IPS-18a (cell line): ENCODE results near the gene LCLAT1.
"Not testable (repeated sequence)": the region's sequence is repeated elsewhere in the genome, so short reads cannot be mapped to it uniquely, and the experiment has no call there.

Experiments
- H3K27ac ChIP-seq: one replicate; pipeline ENCODE4 v1.5.1; 2013; ENCODE audit warnings: low read length
- H3K27me3 ChIP-seq: one replicate; pipeline ENCODE4 v1.6.1; 2013; ENCODE audit warnings: mild to moderate bottlenecking, low read length; ENCODE audit not compliant: control insufficient read depth, insufficient read depth
- H3K36me3 ChIP-seq: one replicate; pipeline ENCODE4 v1.6.1; 2013; ENCODE audit warnings: low read depth, low read length; ENCODE audit not compliant: control insufficient read depth
- H3K4me1 ChIP-seq: one replicate; pipeline ENCODE4 v1.6.1; 2013; ENCODE audit warnings: low read depth, low read length; ENCODE audit not compliant: control insufficient read depth
- H3K4me3 ChIP-seq: one replicate; pipeline ENCODE4 v1.5.1; 2013; ENCODE audit warnings: low read length
- H3K9ac ChIP-seq: one replicate; pipeline ENCODE4 v1.6.1; 2013; ENCODE audit warnings: mild to moderate bottlenecking, low read length, moderate library complexity
- H3K9me3 ChIP-seq: one replicate; pipeline ENCODE4 v1.6.1; 2013; ENCODE audit warnings: low read depth, low read length; ENCODE audit not compliant: control insufficient read depth

Gene LCLAT1

DNA sequence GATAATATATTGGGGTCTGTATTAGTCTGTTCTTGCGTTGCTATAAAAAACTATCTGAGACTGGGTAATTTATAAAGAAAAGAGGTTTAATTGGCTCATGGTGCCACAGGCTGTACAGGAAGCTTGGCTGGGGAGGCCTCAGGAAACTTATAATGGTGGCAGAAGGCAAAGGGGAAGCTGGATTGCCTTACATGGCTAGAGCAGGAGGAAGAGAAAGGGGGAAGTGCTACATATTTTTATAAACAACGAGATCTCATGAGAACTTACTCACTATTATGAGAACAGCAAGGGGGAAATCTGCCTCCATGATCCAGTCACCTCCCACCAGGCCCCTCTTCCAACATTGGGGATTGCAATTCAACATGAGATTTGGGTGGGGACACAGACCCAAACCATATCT lies 48.9 kb downstream of the LCLAT1 start:
- H3K27me3 ChIP-seq, H3K36me3 ChIP-seq, H3K9ac ChIP-seq, H3K4me3 ChIP-seq, H3K9me3 ChIP-seq, H3K4me1 ChIP-seq, H3K27ac ChIP-seq: not testable (repeated sequence)

DNA sequence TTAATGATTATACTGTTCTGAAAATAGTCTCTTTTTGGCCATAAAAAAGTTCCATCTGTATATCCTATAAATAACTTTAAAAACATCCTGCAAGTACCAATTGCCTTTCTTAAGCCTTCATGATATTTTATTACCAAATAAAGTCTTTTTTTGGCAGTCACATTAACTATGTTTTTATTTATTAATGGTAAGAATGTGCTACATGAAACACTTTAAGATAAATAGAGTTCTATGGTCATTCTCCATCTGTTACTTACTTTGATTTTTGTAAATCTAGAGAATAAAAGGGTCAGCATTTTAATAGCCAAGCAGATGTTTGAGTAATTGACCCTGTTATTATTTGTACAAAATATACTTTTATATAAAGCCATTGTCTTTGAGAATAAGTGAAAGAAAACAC lies 52.6 kb downstream of the LCLAT1 start:
- peaks cover 8% of the 10 kb centered on the region for H3K9me3 ChIP-seq
- no peak overlapping the region for H3K4me3 ChIP-seq
- no peak overlapping the region for H3K9ac ChIP-seq
- no peak overlapping the region for H3K27ac ChIP-seq
- no peaks in the 10 kb centered on the region for H3K36me3 ChIP-seq
- no peaks in the 10 kb centered on the region for H3K27me3 ChIP-seq
- no peaks in the 10 kb centered on the region for H3K4me1 ChIP-seq

DNA sequence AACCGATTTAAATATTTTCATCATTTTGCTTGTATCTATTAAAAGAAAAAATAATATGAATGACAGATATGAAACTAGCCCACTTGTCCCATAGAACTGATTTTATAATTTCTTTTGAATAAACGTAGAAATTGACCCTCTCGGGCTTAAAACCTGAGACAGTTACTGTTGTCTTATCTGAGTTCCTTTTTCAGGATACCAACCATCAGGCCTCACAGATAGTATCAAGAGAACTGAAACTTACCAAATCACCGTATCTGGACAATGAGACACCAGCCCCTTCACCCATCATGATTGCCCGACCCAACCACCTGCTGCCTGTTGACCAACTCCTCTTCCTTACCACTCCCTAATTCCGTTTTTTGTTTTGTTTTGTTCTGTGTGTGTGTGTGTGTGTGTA lies 53.7 kb downstream of the LCLAT1 start:
- peaks cover 8% of the 10 kb centered on the region for H3K9me3 ChIP-seq
- H3K9ac ChIP-seq, result no peak overlapping the region
- no peaks in the 10 kb centered on the region for H3K4me1 ChIP-seq
- no peaks in the 10 kb centered on the region for H3K27me3 ChIP-seq
- H3K27ac ChIP-seq, result no peak overlapping the region
- H3K36me3 ChIP-seq, result no peaks in the 10 kb centered on the region
- no peak overlapping the region for H3K4me3 ChIP-seq

DNA sequence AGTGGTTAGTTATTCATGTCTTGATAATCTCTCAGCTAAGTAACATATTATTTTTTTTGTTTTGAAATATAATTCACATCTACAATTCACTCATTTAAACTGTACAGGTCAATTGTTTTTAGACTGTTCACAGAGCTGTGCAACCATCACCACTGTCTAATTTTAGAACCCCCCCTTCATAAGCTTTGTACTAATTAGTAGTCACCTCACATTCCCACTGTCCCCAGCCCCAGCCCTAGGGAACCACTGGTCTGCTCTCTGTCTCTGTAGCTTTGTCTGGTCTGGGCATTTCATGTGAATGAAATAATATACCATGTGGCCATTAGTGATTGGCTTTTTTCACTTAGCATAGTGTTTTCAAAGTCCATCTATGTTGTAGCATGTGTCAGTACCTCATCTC lies 55.3 kb downstream of the LCLAT1 start:
- no peaks in the 10 kb centered on the region for H3K27me3 ChIP-seq
- H3K27ac ChIP-seq, result no peak overlapping the region
- H3K4me3 ChIP-seq, result no peak overlapping the region
- H3K4me1 ChIP-seq, result no peaks in the 10 kb centered on the region
- H3K36me3 ChIP-seq, result no peaks in the 10 kb centered on the region
- no peak overlapping the region for H3K9ac ChIP-seq
- H3K9me3 ChIP-seq, result peaks cover 7% of the 10 kb centered on the region

DNA sequence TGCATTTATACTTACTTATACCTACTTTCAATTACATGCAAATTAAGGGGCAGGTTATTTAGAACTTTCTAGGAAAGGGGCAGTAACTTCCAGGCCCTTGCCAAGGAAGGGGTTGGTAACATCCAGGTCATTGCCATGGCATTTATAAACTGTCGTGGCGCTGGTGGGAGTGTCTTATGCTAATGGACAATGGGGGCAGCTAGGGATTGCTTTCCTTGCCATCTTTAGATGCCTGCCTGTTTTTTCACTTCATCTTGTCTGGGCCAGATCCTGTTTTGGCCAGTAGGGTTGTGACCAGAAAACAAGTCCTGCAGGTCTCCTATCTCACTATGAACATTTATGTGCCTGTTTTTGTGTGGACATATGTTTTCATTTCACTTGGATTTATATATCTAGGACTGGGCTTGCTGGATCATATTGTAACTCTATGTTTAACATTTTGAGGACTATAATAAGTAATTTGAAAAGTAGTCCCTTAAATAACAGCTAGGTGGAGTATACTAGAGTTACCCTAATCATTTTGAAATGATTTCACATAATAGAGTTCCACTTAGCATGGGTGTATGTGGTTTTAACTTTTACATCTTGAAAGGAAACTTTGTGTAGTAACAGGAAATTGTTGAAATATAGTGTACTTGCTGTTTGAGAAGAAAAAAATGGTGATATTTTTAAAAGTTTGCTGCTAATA lies 56.1 kb downstream of the LCLAT1 start:
- no peak overlapping the region for H3K4me3 ChIP-seq
- H3K27me3 ChIP-seq, result no peaks in the 10 kb centered on the region
- no peaks in the 10 kb centered on the region for H3K4me1 ChIP-seq
- no peak overlapping the region for H3K9ac ChIP-seq
- H3K9me3 ChIP-seq, result no peaks in the 10 kb centered on the region
- H3K36me3 ChIP-seq, result no peaks in the 10 kb centered on the region
- no peak overlapping the region for H3K27ac ChIP-seq

DNA sequence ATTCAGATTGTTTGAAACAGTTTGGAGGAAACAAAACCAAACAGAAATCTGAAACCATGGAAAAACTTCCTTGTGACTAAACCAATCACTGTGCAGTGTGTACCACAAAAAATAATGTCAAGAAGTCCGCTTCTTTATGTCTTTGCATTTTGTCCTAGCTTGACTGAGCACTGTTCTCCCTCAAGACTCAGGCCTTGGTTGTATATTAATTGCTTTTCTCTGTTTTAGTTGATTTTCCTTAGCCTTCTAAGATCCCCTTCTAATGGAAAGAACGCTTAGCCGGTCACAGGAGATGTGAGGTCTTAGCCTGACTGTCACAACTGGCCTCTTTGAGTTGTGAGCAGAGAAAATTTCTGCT lies 56.6 kb downstream of the LCLAT1 start:
- Histone ChIP-seq H3K27me3 (no peaks in the 10 kb centered on the region), H3K4me3 (no peak overlapping the region), H3K36me3 (no peaks in the 10 kb centered on the region), H3K9me3 (no peaks in the 10 kb centered on the region), H3K9ac (no peak overlapping the region), H3K27ac (no peak overlapping the region), H3K4me1 (no peaks in the 10 kb centered on the region)

DNA sequence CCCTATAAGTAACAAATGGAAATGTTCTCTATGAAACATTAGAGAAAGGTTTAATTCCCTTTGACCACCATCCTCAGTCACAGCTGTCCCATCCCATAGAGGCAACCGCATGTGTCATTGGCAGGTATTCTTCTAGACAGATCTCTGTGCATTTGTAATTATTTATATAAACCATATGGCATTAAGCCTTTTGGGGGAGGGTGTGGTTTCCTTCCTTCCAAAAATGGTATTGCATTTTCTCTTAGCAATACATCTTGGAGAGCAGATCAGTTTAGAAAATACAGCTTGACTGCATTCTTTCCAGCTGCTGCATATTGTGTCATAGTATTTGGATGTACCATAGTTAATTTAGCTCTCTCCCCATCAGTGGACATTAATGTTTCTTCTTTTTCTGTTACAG lies 57.7 kb downstream of the LCLAT1 start:
- Histone ChIP-seq H3K4me3 (no peak overlapping the region), H3K9me3 (no peaks in the 10 kb centered on the region), H3K36me3 (no peaks in the 10 kb centered on the region), H3K4me1 (no peaks in the 10 kb centered on the region), H3K27me3 (no peaks in the 10 kb centered on the region), H3K27ac (no peak overlapping the region), H3K9ac (no peak overlapping the region)

DNA sequence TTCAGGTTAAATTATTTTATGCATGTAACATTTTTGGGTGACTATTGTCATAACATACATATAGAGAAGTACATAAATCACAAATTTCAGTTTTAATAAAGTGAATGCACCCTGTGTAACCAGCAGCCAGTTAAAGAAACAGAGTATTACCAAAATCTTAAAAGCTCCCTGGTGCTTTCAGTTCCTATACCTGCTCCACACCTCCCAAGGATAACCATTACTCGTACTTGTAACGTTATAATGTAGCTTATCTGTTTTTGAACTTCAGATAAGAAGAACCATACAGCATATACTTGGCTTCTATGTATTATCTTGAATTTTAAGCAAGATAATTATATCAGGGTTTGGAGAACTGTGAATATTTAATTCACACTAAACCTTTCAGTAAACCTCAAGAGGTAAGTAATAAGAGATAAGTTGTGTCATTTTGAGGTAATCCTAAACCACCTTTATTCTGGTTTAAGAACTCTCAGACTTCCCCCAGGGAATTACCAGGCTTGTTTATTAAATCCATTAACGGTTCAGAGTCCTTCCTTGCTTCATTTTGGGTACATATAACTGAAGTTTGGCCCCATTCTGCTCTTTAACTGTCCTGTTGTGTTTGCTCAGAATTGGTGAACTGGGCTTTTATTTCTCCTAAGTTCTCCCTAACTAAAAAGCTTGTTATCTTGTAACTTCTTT lies 58.6 kb downstream of the LCLAT1 start:
- H3K4me1 ChIP-seq, result no peaks in the 10 kb centered on the region
- no peaks in the 10 kb centered on the region for H3K27me3 ChIP-seq
- H3K4me3 ChIP-seq, result no peak overlapping the region
- H3K9ac ChIP-seq, result no peak overlapping the region
- H3K9me3 ChIP-seq, result no peaks in the 10 kb centered on the region
- H3K36me3 ChIP-seq, result no peaks in the 10 kb centered on the region
- no peak overlapping the region for H3K27ac ChIP-seq

DNA sequence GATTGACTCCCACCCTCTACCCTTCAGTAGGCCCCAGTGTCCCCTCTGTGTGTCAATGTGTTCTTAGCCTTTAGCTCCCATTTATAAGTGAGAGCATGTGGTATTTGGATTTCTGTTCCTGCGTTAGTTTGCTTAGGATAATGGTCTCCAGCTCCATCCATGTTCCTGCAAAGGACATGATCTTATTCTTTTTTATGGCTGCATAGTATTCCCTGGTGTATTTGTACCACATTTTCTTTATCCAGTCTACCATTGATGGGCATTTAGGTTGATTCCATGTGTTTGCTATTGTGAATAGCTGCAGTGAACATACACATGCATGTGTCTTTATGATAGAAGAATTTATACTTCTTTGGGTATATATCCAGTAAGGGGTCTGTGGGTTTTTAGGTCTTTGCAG lies 60.4 kb downstream of the LCLAT1 start:
- not testable (repeated sequence) for H3K27me3 ChIP-seq, H3K9ac ChIP-seq, H3K9me3 ChIP-seq, H3K4me3 ChIP-seq, H3K27ac ChIP-seq, H3K36me3 ChIP-seq
- peaks cover 11% of the 10 kb centered on the region for H3K4me1 ChIP-seq

DNA sequence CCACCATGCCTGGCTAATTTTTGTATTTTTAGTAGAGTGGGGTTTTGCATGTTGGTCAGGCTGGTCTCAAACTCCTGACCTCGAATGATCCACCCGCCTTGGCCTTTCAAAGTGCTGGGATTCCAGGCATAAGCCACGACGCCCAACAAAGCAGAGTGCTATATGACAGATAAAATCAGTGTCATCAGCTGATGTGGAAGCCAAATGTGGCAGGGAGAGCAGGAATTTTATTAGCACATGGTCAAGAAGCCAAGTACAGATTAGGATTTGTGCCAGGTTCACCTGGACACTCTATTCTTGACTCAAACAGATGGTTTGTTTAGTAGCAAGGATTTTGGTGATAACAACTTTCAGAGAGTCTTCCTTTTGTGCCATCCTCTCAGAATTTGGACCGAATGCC lies 62.7 kb downstream of the LCLAT1 start:
- Histone ChIP-seq H3K36me3 (no peaks in the 10 kb centered on the region), H3K4me1 (peaks cover 24% of the 10 kb centered on the region), H3K9me3 (no peaks in the 10 kb centered on the region), H3K27me3 (no peaks in the 10 kb centered on the region), H3K27ac (no peak overlapping the region), H3K9ac (no peak overlapping the region), H3K4me3 (no peak overlapping the region)

DNA sequence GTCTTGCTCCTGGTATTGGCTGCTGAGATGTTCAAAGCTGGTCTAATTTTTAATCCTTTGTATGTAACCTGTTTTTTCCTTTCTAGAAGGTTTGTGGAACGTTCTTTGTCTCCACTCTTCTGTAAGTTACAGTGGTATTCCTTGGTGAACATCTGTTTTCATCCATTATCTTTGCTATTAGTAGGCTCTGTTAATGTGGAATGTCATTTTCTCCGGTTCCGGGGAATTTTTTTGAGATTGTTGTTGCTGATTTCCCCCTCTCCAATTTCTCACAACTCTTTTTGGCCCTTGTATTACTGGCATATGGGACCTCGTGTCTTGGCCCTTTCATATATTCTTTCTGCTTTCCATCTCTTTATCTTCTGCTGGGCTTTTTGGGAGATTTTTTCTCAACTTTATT lies 63.4 kb downstream of the LCLAT1 start:
- H3K9ac ChIP-seq, result no peak overlapping the region
- H3K4me3 ChIP-seq, result no peak overlapping the region
- H3K9me3 ChIP-seq, result no peaks in the 10 kb centered on the region
- H3K27me3 ChIP-seq, result no peaks in the 10 kb centered on the region
- peaks cover 24% of the 10 kb centered on the region for H3K4me1 ChIP-seq
- no peaks in the 10 kb centered on the region for H3K36me3 ChIP-seq
- H3K27ac ChIP-seq, result no peak overlapping the region
